Fibroblast of gingiva (primary cell): ENCODE results near the gene POLR2E.

Source experiments
- DNase-seq: peaks from one replicate; pipeline ENCODE4 v3.0.0-alpha.2; 2011; ENCODE audit warnings: low read depth

POLR2E gene

DNA sequence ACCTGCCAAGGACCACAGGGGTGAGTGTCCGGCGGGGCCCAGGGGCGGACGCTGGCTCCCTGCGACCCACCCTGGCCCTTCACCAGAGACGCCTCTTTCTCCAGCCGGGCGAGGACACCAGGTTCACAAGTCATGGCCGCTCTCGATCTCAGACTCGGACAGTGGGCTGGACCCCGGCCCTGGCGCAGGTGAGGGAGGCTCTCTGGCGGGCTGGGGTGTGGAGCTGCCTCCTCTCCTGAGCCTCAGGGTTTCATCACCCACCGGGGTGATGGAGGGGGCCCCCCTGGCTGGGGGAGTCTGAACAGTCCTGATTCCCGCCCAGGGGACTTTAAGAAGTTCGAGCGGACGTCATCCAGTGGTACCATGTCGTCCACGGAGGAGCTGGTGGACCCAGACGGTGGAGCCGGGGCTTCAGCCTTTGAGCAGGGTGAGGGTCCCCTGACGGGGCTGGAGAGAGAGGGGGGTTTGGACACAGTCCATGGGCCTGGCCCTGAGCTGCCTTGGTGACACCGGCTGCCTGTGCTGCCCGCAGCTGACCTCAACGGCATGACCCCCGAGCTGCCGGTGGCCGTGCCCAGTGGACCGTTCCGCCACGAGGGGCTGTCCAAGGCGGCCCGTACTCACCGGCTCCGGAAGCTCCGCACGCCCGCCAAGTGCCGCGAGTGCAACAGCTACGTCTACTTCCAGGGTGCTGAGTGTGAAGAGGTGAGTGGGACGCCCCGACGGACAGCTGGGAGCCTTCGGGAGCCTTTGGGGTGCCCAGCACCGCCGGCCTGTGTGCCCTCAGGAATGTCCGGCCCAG, 14.6 kb downstream of the POLR2E start:
- DNase-seq: no peak

DNA sequence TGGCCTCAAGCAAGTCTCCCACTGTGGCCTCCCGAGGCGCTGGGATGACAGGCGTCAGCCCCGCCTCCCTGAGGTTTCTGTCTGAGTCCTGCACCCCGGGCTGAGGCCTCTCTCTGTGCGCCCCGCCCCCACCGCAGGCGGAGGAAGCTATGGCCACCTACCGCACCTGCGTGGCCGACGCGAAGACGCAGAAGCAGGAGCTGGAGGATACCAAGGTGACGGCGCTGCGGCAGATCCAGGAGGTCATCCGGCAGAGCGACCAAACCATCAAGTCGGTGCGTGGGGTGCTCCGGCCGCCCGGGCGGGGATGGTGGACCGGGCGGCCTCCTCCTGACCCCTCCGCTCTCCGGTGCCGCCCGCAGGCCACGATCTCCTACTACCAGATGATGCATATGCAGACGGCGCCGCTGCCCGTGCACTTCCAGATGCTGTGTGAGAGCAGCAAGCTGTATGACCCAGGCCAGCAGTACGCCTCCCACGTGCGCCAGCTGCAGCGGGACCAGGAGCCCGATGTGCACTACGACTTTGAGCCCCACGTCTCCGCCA, 15.5 kb downstream of the POLR2E start:
- no peak for DNase-seq

DNA sequence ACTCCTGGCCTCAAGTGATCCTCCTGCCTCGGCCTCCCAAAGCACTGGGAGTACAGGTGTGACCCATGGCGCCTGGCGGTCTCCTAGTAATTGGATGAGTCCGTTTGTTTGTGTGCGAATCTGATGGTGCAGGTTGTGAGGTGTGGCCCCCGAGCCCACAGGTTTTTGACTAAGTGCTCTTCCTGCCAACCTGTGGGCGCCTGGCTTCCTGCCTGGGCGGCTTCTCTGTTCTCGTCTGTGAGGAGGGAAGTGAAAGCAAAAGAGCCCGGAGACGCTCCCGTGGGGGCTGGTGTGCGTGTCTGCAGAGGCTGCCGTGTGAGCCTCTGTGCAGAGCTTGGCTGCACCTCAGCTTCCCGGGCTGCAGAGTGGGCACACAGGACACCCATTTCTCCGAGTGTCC, 18.2 kb downstream of the POLR2E start:
- DNase-seq: no peak

- no peak for DNase-seq
These were observed 19.2 kb downstream of the POLR2E start for GRCh38 chr19:1076046-1076386.

GRCh38 chr19:1074544-1075283, 20.5 kb downstream of the POLR2E start:
- no peak for DNase-seq

DNA sequence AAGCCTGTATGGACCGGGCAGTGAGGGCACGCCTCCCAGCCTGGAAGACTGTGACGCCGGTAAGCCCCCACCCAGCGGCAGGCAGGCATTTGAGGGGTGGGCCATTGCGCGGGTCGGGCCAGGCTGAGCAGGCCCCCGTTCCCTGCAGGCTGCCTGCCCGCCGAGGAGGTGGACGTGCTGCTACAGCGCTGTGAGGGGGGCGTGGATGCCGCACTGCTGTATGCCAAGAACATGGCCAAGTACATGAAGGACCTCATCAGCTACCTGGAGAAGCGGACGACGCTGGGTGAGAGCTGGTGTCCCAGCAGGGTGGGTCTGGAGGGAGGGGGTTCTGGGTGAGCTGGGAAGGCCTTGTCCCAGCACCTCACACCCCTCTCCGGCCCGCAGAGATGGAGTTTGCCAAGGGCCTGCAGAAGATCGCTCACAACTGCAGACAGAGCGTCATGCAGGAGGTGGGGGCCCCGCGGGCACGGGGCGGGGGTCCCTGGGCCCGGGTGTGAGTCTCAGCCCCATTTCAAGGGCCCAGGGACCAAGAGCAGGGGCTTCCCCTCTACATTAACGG, 21.1 kb downstream of the POLR2E start:
- DNase-seq: no peak

- no peak for DNase-seq
These were observed 21.9 kb downstream of the POLR2E start for GRCh38 chr19:1073063-1073955.

DNA sequence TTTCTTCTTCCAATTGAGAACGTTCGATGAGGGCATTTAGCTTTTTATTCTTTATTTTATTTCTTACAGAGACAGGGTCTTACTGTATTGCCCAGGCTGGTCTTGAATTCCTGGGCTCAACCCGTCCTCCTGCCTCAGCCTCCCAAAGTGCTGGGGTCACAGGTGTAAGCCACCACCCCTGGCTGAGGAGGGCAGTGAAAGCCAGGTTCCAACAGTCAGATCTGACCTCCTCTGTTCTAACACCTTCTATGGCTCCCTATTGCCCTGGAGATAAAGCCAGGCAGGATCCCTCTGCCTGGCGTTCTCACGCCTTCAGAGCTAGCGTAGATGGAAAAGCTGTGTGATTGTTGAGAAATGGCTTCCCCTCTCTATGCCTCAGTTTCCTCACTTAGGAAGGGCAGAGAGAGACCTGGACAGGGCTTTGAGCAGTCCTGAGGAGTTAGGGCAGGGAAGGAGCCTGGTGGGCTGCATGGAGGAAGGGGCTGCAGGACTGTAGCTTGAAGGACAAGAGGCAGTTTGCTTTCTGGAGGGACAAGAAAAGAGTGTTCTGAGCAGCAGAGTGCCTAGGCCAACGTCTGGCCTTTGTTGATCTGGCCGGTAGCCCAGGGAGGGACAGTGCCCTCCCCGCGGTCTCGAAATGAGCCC, 22.7 kb downstream of the POLR2E start:
- no peak for DNase-seq

- DNase-seq: no peak
These were observed 24.0 kb downstream of the POLR2E start for GRCh38 chr19:1070931-1071791.

DNA sequence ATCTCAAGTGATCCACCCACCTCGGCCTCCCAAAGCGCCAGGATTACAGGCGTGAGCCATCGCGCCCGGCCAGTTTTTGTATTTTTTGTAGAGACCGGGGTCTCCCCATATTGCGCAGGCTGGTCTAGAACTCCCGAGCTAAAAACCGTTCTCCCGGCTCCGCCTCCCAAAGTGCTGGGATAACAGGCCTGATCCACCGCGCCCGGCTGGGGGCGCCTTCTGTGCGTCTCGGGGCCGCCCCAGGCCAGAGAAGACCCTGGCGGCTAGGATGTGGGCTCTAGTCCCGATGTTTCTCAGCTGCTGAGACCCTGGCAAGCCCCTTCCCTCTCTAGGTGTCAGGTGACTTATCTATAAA, 24.6 kb downstream of the POLR2E start:
- no peak for DNase-seq

- DNase-seq: peak; percentile 32
These were observed 26.0 kb downstream of the POLR2E start for GRCh38 chr19:1069009-1069779.

- no peak for DNase-seq
These were observed 26.9 kb downstream of the POLR2E start for GRCh38 chr19:1068009-1069001.

DNA sequence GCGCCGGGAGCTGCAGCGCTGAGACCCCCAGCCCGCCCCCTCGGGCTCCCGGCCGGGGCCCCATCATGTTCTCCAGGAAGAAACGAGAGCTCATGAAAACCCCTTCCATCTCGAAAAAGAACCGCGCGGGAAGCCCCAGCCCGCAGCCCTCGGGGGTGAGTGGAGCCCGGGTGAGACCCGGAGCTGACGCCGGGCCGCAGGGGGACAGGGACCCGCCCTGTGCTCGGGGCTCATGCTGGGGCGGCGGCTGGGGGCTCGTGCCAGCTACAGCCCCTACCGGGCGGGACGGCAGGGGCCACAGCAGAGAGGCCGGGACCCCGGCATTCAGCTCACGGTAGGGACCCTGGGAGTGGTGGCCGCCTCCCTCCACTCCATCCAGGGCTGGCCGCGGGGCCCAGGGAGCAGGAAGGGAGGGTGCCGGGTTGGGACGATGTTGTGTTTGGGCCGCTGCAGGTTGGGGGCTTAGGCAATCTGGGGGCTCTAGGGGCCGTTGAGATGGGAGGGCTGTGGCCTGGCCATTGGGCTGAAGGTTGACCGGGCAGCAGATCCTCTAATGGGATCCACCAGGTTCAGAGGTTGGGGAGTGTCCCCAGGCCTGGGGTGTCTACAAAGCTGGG, 27.7 kb downstream of the POLR2E start:
- DNase-seq: no peak

- DNase-seq: no peak
These were observed 28.3 kb downstream of the POLR2E start, which contains the start of gene ARHGAP45 for GRCh38 chr19:1066748-1067340. Gene ARHGAP45, plus strand, starts transcription at chr19:1067167. Its CDS starts 239 bp downstream, at chr19:1067406.

- no peak for DNase-seq
These were observed 28.9 kb downstream of the POLR2E start for GRCh38 chr19:1066251-1066747.

DNA sequence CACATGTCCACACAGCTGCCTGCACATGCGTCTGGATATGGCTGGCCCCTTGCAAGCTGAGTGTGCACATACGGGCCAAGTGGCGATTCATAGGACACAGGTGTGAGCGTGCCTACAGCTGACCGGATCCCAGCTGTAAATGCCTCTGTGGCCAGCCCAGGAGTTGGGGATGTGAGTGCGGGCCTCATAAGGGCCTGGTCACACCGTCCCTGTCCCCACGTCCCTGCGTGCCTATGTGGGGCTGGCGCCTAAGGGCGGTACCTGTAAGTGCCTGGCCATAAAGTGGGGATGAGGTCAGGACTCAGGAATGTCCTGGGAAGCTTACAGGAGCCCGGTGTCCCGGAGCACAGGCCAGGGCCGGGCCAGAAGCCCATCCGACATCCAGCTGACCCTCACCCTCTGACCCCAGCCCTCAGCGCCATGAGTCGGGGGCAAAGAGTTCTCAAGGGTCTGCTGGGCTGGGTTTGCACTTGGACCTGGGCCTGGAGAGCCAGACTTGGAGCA, 29.5 kb downstream of the POLR2E start:
- DNase-seq: no peak
